Caco-2 (cell line): ENCODE data around the gene ADAM17. TPM values are rescaled to one million over a fixed set of nuclear protein-coding genes. Genes with fewer than 3 reads are reported as not detected.
"Not testable (repeated sequence)": the region's sequence is repeated elsewhere in the genome, so short reads cannot be mapped to it uniquely, and the experiment has no call there.

ENCODE experiments used
- BruUV-seq: library from RNA; stranded (reverse); fragments of 400-500 nt; replicated peaks from 2 replicates; lab custom pipeline; 2021; lab: Mats Ljungman, UMichigan
- CTCF ChIA-PET: fragments of 300-600 bp; sonication (Branson Sonifier 250); formaldehyde crosslinking; loops from one replicate; lab custom pipeline; 2022; ENCODE audit warnings: antibody characterized with exemption; lab: Charles Lee
- POLR2A ChIA-PET: fragments of 300-600 bp; sonication (Branson Sonifier 250); formaldehyde crosslinking; loops from one replicate; lab custom pipeline; 2022; ENCODE audit warnings: antibody characterized with exemption; lab: Charles Lee
- DNase-seq, 2 experiments: peaks; one replicate each; pipeline versions ENCODE4 v3.0.0 to v3.0.0-alpha.2; 2020 to 2022
- H3K27me3 ChIP-seq: replicated peaks from 2 replicates; pipeline ENCODE4 v1.6.0; 2011; ENCODE audit warnings: low read length; ENCODE audit not compliant: control insufficient read depth, insufficient read depth
- H3K36me3 ChIP-seq: 2 replicates; pipeline ENCODE4 v1.5.1; 2011; ENCODE audit warnings: low read length; ENCODE audit not compliant: control insufficient read depth, insufficient read depth
- H3K4me1 ChIP-seq: fragments of 250-450 bp; sonication (Bioruptor Pico); 2 replicates; pipeline ENCODE4 v1.5.1; 2020; ENCODE audit warnings: mild to moderate bottlenecking
- H3K4me3 ChIP-seq: 2 replicates; pipeline ENCODE4 v1.5.1; 2011; ENCODE audit warnings: low read depth, mild to moderate bottlenecking, control low read depth, low read length
- H3K9me3 ChIP-seq: fragments of 250-450 bp; sonication (Bioruptor Pico); 2 replicates; pipeline ENCODE4 v1.5.1; 2020; ENCODE audit warnings: mild to moderate bottlenecking, moderate library complexity
- H3K27ac Mint-ChIP-seq: one replicate; pipeline ENCODE4 v1.8.0; 2022; ENCODE audit warnings: mixed read lengths; ENCODE audit not compliant: unreplicated experiment
- H3K27me3 Mint-ChIP-seq: one replicate; pipeline ENCODE4 v1.8.0; 2022; ENCODE audit warnings: mixed read lengths; ENCODE audit not compliant: insufficient read depth, unreplicated experiment
- H3K36me3 Mint-ChIP-seq: one replicate; pipeline ENCODE4 v1.8.0; 2022; ENCODE audit warnings: mild to moderate bottlenecking, mixed read lengths; ENCODE audit not compliant: insufficient read depth, unreplicated experiment
- H3K4me1 Mint-ChIP-seq: one replicate; pipeline ENCODE4 v1.8.0; 2022; ENCODE audit warnings: low read depth, mixed read lengths; ENCODE audit not compliant: unreplicated experiment
- H3K4me3 Mint-ChIP-seq: one replicate; pipeline ENCODE4 v1.8.0; 2022; ENCODE audit warnings: mild to moderate bottlenecking, moderate library complexity, mixed read lengths; ENCODE audit not compliant: unreplicated experiment
- H3K9me3 Mint-ChIP-seq: one replicate; pipeline ENCODE4 v1.8.0; 2022; ENCODE audit warnings: mixed read lengths; ENCODE audit not compliant: unreplicated experiment
- intact Hi-C: fragments of 100-400 bp; cut with micrococcal nuclease; formaldehyde crosslinking; loops from one replicate; pipeline ENCODE4 v1.10.0; 2022; ENCODE audit not compliant: unreplicated experiment
- total RNA-seq: library from RNA; stranded (reverse); gene quantifications from 2 replicates; pipeline ENCODE4 v1.2.3, GENCODE V29; 2022
- TF ChIP-seq, protein P1 (sequence below), 2 experiments: fragments of 200-600 bp in 1 of 2; IDR thresholded peaks; 1 replicate in 1 of 2; 2 replicates in 1 of 2; pipeline versions ENCODE4 v1.5.1 to v1.8.0; 2011 to 2022; ENCODE audit warnings: antibody characterized with exemption in 1 of 2, control low read depth in 1 of 2, inconsistent platforms in 1 of 2, low read depth in 1 of 2, low read length in 1 of 2, mild to moderate bottlenecking in 1 of 2, moderate library complexity in 1 of 2; ENCODE audit not compliant: insufficient read depth in 1 of 2, severe bottlenecking in 1 of 2, unreplicated experiment in 1 of 2

The ADAM17 gene
- total RNA-seq, 1 experiment from 2014 or later: 40.5 TPM

DNA sequence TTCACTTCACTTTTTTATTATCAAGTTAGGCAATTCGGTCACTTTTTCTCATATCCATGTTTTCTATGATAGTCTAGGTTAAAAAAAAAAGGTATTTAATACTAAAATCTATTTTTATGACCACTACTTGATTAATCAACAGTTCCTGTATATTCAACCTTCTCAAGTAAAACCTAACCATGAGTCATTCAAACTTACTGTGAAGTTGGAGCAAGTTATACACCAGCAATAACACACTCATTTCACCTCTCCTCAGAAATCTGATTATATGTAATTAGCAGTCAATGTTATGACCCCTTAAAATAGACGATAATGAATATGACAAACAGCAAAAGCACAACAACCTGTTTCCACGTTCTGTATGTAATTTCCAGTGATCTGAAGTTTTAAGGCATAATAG, 35.0 kb upstream of the ADAM17 start:
- Histone ChIP-seq H3K4me3 (no peak overlapping the region), H3K27me3 (no peaks in the 10 kb centered on the region), H3K4me1 (no peaks in the 10 kb centered on the region), H3K9me3 (no peaks in the 10 kb centered on the region), H3K36me3 (no peaks in the 10 kb centered on the region; the same call in 1 of the 2 replicates)
- DNase-seq: no peak
- Mint-ChIP-seq H3K36me3 (peaks cover 63% of the 10 kb centered on the region), H3K9me3 (no peaks in the 10 kb centered on the region), H3K27ac (no peak overlapping the region), H3K27me3 (no peaks in the 10 kb centered on the region), H3K4me3 (no peak overlapping the region), H3K4me1 (peaks cover 12% of the 10 kb centered on the region)
- intact Hi-C loops: no loop called here
- CTCF ChIA-PET: no interaction called here
- no TSS peak for BruUV-seq
- TF ChIP-seq, protein P1, sequence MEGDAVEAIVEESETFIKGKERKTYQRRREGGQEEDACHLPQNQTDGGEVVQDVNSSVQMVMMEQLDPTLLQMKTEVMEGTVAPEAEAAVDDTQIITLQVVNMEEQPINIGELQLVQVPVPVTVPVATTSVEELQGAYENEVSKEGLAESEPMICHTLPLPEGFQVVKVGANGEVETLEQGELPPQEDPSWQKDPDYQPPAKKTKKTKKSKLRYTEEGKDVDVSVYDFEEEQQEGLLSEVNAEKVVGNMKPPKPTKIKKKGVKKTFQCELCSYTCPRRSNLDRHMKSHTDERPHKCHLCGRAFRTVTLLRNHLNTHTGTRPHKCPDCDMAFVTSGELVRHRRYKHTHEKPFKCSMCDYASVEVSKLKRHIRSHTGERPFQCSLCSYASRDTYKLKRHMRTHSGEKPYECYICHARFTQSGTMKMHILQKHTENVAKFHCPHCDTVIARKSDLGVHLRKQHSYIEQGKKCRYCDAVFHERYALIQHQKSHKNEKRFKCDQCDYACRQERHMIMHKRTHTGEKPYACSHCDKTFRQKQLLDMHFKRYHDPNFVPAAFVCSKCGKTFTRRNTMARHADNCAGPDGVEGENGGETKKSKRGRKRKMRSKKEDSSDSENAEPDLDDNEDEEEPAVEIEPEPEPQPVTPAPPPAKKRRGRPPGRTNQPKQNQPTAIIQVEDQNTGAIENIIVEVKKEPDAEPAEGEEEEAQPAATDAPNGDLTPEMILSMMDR (IDR thresholded peaks at IDR 0.05; ENCODE audit: insufficient read depth in 1 of 2, low read depth in 1 of 2, low read length in 1 of 2, severe bottlenecking in 1 of 2, unreplicated experiment in 1 of 2): no peak
- POLR2A ChIA-PET: no interaction called here

DNA sequence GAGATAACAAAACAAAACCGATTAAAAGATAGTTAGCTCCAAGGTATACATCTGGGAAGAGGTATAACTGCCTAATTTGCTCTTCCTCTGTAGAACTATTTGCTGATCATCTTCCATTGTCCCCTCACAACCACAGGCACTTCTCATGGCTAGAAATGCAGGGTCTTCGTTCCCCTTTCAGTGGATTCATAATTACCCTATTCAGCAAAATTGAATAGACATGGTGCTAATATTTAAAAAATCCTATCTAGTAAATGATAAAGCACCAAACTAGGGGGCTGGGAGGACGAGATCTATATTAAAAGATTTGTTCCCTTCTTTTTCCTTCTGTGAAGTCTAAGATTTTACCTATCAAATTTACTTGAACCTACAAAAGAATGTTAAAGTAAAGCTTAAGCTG, 30.8 kb upstream of the ADAM17 start:
- BruUV-seq: no TSS peak
- Mint-ChIP-seq H3K27ac (no peak overlapping the region), H3K36me3 (peaks cover 73% of the 10 kb centered on the region), H3K27me3 (no peaks in the 10 kb centered on the region), H3K9me3 (no peaks in the 10 kb centered on the region), H3K4me3 (no peak overlapping the region), H3K4me1 (no peaks in the 10 kb centered on the region)
- no peaks in the 10 kb centered on the region for H3K4me1 ChIP-seq
- H3K9me3 ChIP-seq: no peaks in the 10 kb centered on the region
- H3K36me3 ChIP-seq: no peaks in the 10 kb centered on the region; the same call in 1 of the 2 replicates
- TF ChIP-seq, protein P1 (IDR thresholded peaks at IDR 0.05; ENCODE audit: insufficient read depth in 1 of 2, low read depth in 1 of 2, low read length in 1 of 2, severe bottlenecking in 1 of 2, unreplicated experiment in 1 of 2): no peak
- H3K4me3 ChIP-seq: no peak overlapping the region
- CTCF ChIA-PET: no interaction called here
- no peaks in the 10 kb centered on the region for H3K27me3 ChIP-seq
- intact Hi-C loops: no loop called here
- POLR2A ChIA-PET: no interaction called here
- DNase-seq: no peak

DNA sequence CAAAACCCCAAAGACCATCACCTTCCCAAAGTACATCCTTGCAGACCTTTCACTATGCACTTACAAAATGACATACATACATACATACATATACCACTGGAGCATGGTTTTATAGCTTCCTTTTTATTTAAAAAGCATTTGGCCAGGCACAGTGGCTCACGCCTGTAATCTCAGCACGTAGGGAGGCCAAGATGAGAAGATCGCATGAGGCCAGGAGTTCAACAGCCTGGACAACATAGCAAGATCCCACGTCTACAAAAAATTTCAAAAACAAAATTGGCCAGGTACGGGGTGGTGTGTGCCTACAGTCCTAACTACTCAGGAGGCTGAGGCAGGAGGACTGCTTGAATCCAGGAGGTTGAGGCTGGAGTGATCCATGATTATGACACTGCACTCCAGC, 29.9 kb upstream of the ADAM17 start:
- BruUV-seq: no TSS peak
- H3K4me1 Mint-ChIP-seq: no peaks in the 10 kb centered on the region

DNA sequence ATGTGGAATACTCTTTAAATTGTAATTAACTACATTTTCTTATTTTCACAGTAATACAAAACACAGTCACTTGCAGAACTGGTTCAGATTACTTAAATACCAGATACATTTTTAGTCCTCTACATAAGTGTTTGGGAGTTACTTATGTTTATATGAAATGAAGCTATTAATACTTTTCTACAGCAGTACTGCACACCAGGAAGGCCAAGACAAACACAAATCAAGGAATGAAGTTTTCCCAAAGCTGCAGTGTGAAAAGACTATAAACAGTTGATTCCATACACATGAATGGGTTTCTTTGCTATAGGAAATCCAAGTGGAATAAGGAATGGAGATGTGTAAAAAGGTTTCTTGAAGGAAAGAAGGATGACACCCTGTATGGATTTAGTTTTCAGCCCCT, 29.3 kb upstream of the ADAM17 start:
- H3K4me3 ChIP-seq, intact Hi-C loops, H3K4me1 Mint-ChIP-seq, DNase-seq, POLR2A ChIA-PET, H3K9me3 ChIP-seq, H3K27ac Mint-ChIP-seq, CTCF ChIA-PET, H3K36me3 ChIP-seq, H3K27me3 ChIP-seq, H3K27me3 Mint-ChIP-seq, BruUV-seq, H3K9me3 Mint-ChIP-seq, H3K4me3 Mint-ChIP-seq, H3K4me1 ChIP-seq: not testable (repeated sequence)
- H3K36me3 Mint-ChIP-seq: peaks cover 71% of the 10 kb centered on the region

More for the DNA sequence above, 29.9 kb upstream of the ADAM17 start:
- Histone ChIP-seq H3K4me1 (no peaks in the 10 kb centered on the region), H3K36me3 (no peaks in the 10 kb centered on the region; the same call in 1 of the 2 replicates), H3K27me3 (no peaks in the 10 kb centered on the region), H3K9me3 (no peaks in the 10 kb centered on the region), H3K4me3 (no peak overlapping the region)
- ChIA-PET POLR2A (no interaction called here), CTCF (no interaction called here)
- intact Hi-C loops: no loop called here
- H3K36me3 Mint-ChIP-seq: peaks cover 71% of the 10 kb centered on the region
- H3K27ac Mint-ChIP-seq: no peak overlapping the region
- no peaks in the 10 kb centered on the region for H3K27me3 Mint-ChIP-seq
- no peak overlapping the region for H3K4me3 Mint-ChIP-seq
- DNase-seq: no peak
- H3K9me3 Mint-ChIP-seq: no peaks in the 10 kb centered on the region
- TF ChIP-seq, protein P1 (IDR thresholded peaks at IDR 0.05; ENCODE audit: insufficient read depth in 1 of 2, low read depth in 1 of 2, low read length in 1 of 2, severe bottlenecking in 1 of 2, unreplicated experiment in 1 of 2): no peak
